ENCODE measurements around the gene STK11.

GRCh38 chr19:1173159-1173844, 32.3 kb upstream of the STK11 start:
- TF ChIP-seq TAF1 (IDR thresholded peaks at IDR 0.05; ENCODE audit: low read depth) (no peak), REST (IDR thresholded peaks at IDR 0.05; ENCODE audit: low read depth) (no peak), MAX (IDR thresholded peaks at IDR 0.05) (no peak), YY1 (IDR thresholded peaks at IDR 0.05; ENCODE audit: low read depth) (no peak), CEBPB (IDR thresholded peaks at IDR 0.05) (no peak), EP300 (IDR thresholded peaks at IDR 0.05; ENCODE audit: borderline replicate concordance) (no peak), RAD21 (IDR thresholded peaks at IDR 0.05; ENCODE audit: low read depth) (no peak), EGR1 (IDR thresholded peaks at IDR 0.05) (no peak), NFIC (IDR thresholded peaks at IDR 0.05) (no peak), FOXM1 (IDR thresholded peaks at IDR 0.05; ENCODE audit: borderline replicate concordance, low read depth) (no peak)

Measured in Ishikawa (cell line).